K562 (cell line): ENCODE results near the gene CDC6. TPM values are rescaled to one million over a fixed set of nuclear protein-coding genes. Genes with fewer than 3 reads are reported as not detected.

Source experiments
- BCOR ChIP-seq: fragments of 450-650 bp; IDR thresholded peaks from 2 replicates; pipeline ENCODE4 v1.6.1; 2016
- polyA plus RNA-seq, 8 experiments: library from polyadenylated mRNA; depleted of rRNA in 4 of 8; stranded (reverse) in 5 of 8; unstranded in 3 of 8; fragments of >200 nt; fragmentation: Nextera tagmentation in 2 of 8; fragmentation: Illumina TruSeq in 1 of 8; extraction: Ambion mirVana in 2 of 8; extraction: Trizol in 1 of 8; gene quantifications; 2 replicates each; pipeline versions ENCODE4 v1.2.1 to v1.2.3, GENCODE V29; 2011 to 2014; ENCODE audit warnings: inconsistent platforms in 1 of 8, missing spikeins in 1 of 8
- total RNA-seq, 7 experiments: library from RNA; depleted of rRNA in 6 of 7; stranded (reverse); fragments of >200 nt in 6 of 7; fragmentation: Illumina TruSeq in 2 of 7; extraction: Trizol in 2 of 7; gene quantifications; 2 replicates each; pipeline versions ENCODE4 v1.2.1 to v1.2.3, GENCODE V29; 2011 to 2021; ENCODE audit warnings: low replicate concordance in 1 of 7
- TF ChIP-seq, protein P1 (sequence below): fragments of 200-600 bp; sonication (generic); IDR thresholded peaks from one replicate; pipeline ENCODE4 v1.6.1; 2012; ENCODE audit warnings: mild to moderate bottlenecking, low read depth, low read length, inconsistent platforms

The CDC6 gene
- total and polyA plus RNA-seq, 9 of the 15 experiments (the other 6 are each of a cell fraction or from before 2014, with no cell fraction given), result 29.6 to 141 (median 106) TPM

GRCh38 chr17:40317345-40317873 is 29.7 kb downstream of the CDC6 start (continued):
- TF ChIP-seq, protein P1, sequence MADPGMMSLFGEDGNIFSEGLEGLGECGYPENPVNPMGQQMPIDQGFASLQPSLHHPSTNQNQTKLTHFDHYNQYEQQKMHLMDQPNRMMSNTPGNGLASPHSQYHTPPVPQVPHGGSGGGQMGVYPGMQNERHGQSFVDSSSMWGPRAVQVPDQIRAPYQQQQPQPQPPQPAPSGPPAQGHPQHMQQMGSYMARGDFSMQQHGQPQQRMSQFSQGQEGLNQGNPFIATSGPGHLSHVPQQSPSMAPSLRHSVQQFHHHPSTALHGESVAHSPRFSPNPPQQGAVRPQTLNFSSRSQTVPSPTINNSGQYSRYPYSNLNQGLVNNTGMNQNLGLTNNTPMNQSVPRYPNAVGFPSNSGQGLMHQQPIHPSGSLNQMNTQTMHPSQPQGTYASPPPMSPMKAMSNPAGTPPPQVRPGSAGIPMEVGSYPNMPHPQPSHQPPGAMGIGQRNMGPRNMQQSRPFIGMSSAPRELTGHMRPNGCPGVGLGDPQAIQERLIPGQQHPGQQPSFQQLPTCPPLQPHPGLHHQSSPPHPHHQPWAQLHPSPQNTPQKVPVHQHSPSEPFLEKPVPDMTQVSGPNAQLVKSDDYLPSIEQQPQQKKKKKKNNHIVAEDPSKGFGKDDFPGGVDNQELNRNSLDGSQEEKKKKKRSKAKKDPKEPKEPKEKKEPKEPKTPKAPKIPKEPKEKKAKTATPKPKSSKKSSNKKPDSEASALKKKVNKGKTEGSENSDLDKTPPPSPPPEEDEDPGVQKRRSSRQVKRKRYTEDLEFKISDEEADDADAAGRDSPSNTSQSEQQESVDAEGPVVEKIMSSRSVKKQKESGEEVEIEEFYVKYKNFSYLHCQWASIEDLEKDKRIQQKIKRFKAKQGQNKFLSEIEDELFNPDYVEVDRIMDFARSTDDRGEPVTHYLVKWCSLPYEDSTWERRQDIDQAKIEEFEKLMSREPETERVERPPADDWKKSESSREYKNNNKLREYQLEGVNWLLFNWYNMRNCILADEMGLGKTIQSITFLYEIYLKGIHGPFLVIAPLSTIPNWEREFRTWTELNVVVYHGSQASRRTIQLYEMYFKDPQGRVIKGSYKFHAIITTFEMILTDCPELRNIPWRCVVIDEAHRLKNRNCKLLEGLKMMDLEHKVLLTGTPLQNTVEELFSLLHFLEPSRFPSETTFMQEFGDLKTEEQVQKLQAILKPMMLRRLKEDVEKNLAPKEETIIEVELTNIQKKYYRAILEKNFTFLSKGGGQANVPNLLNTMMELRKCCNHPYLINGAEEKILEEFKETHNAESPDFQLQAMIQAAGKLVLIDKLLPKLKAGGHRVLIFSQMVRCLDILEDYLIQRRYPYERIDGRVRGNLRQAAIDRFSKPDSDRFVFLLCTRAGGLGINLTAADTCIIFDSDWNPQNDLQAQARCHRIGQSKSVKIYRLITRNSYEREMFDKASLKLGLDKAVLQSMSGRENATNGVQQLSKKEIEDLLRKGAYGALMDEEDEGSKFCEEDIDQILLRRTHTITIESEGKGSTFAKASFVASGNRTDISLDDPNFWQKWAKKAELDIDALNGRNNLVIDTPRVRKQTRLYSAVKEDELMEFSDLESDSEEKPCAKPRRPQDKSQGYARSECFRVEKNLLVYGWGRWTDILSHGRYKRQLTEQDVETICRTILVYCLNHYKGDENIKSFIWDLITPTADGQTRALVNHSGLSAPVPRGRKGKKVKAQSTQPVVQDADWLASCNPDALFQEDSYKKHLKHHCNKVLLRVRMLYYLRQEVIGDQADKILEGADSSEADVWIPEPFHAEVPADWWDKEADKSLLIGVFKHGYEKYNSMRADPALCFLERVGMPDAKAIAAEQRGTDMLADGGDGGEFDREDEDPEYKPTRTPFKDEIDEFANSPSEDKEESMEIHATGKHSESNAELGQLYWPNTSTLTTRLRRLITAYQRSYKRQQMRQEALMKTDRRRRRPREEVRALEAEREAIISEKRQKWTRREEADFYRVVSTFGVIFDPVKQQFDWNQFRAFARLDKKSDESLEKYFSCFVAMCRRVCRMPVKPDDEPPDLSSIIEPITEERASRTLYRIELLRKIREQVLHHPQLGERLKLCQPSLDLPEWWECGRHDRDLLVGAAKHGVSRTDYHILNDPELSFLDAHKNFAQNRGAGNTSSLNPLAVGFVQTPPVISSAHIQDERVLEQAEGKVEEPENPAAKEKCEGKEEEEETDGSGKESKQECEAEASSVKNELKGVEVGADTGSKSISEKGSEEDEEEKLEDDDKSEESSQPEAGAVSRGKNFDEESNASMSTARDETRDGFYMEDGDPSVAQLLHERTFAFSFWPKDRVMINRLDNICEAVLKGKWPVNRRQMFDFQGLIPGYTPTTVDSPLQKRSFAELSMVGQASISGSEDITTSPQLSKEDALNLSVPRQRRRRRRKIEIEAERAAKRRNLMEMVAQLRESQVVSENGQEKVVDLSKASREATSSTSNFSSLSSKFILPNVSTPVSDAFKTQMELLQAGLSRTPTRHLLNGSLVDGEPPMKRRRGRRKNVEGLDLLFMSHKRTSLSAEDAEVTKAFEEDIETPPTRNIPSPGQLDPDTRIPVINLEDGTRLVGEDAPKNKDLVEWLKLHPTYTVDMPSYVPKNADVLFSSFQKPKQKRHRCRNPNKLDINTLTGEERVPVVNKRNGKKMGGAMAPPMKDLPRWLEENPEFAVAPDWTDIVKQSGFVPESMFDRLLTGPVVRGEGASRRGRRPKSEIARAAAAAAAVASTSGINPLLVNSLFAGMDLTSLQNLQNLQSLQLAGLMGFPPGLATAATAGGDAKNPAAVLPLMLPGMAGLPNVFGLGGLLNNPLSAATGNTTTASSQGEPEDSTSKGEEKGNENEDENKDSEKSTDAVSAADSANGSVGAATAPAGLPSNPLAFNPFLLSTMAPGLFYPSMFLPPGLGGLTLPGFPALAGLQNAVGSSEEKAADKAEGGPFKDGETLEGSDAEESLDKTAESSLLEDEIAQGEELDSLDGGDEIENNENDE, result no peak
- peak; percentile 72; the same call in 1 of the 2 replicates for TF ChIP-seq BCOR
